Fibroblast of mammary gland (primary cell): ENCODE measurements around the gene GHR.

ENCODE experiments used
- DNase-seq: peaks from one replicate; pipeline ENCODE4 v3.0.0-alpha.2; 2010; ENCODE audit warnings: low read depth
- H3K4me3 ChIP-seq: 2 replicates; pipeline ENCODE4 v1.5.1; 2011; ENCODE audit warnings: low read depth, mild to moderate bottlenecking, low read length, moderate library complexity; ENCODE audit not compliant: control insufficient read depth
- CTCF ChIP-seq: conservative IDR thresholded peaks from 2 replicates; pipeline ENCODE4 v1.5.1; 2011; ENCODE audit warnings: low read depth, low read length, inconsistent platforms; ENCODE audit not compliant: control insufficient read depth, insufficient read depth

Gene GHR

GRCh38 chr5:42522783-42523182, 99.5 kb downstream of the GHR start:
- no peak overlapping the region for H3K4me3 ChIP-seq
- peak; percentile 54 for DNase-seq
- no peak for TF ChIP-seq CTCF

GRCh38 chr5:42526179-42526578, 102.9 kb downstream of the GHR start:
- no peak overlapping the region for H3K4me3 ChIP-seq
- TF ChIP-seq CTCF = no peak
- no peak for DNase-seq

GRCh38 chr5:42531611-42532010, 108.4 kb downstream of the GHR start:
- H3K4me3 ChIP-seq = no peak overlapping the region
- TF ChIP-seq CTCF = no peak
- DNase-seq = peak; percentile 88

GRCh38 chr5:42542106-42542505, 118.9 kb downstream of the GHR start:
- H3K4me3 ChIP-seq = no peak overlapping the region
- DNase-seq = no peak
- TF ChIP-seq CTCF = no peak

- TF ChIP-seq CTCF = no peak
- no peak overlapping the region for H3K4me3 ChIP-seq
- no peak for DNase-seq
Measured at GRCh38 chr5:42543774-42544173, 120.5 kb downstream of the GHR start.

GRCh38 chr5:42545038-42545437, 121.8 kb downstream of the GHR start:
- no peak for DNase-seq
- H3K4me3 ChIP-seq = no peak overlapping the region
- no peak for TF ChIP-seq CTCF

GRCh38 chr5:42547141-42547540, 123.9 kb downstream of the GHR start:
- no peak for TF ChIP-seq CTCF
- DNase-seq = peak; percentile 97
- H3K4me3 ChIP-seq = no peak overlapping the region
